SK-N-SH treated with all-trans-retinoic acid at 6 μM for 48 hours (cell line): ENCODE data around the gene CFAP107.
"Not testable (repeated sequence)": the region's sequence is repeated elsewhere in the genome, so short reads cannot be mapped to it uniquely, and the experiment has no call there.

ENCODE experiments used
- ATAC-seq: fragments of 200-7000 bp; cut with Tn5 transposase; 3 replicates; pipeline ENCODE4 v1.9.1; 2020; ENCODE audit warnings: mild to moderate bottlenecking, moderate library complexity
- ARNTL ChIP-seq: fragments of 450-650 bp; formaldehyde crosslinking; IDR thresholded peaks from 2 replicates; pipeline ENCODE4 v1.5.0; 2020; ENCODE audit warnings: low read depth, mild to moderate bottlenecking, moderate library complexity, borderline replicate concordance
- CSDC2 ChIP-seq: fragments of 250-450 bp; sonication (Bioruptor Pico); IDR thresholded peaks from 2 replicates; pipeline ENCODE4 v1.5.0; 2020; ENCODE audit warnings: mild to moderate bottlenecking, moderate library complexity
- ESRRG ChIP-seq: fragments of 250-450 bp; sonication (Bioruptor Pico); IDR thresholded peaks from 2 replicates; pipeline ENCODE4 v1.6.1; 2021; ENCODE audit warnings: mild to moderate bottlenecking
- GLIS3 ChIP-seq: fragments of 250-450 bp; sonication (Bioruptor Pico); IDR thresholded peaks from 2 replicates; pipeline ENCODE4 v1.5.0; 2020; ENCODE audit warnings: mild to moderate bottlenecking, moderate library complexity
- ISL1 ChIP-seq: fragments of 250-450 bp; sonication (Bioruptor Pico); IDR thresholded peaks from 2 replicates; pipeline ENCODE4 v2.1.2; 2022; ENCODE audit warnings: mild to moderate bottlenecking, moderate library complexity
- OSR1 ChIP-seq: fragments of 250-450 bp; sonication (Bioruptor Pico); IDR thresholded peaks from 2 replicates; pipeline ENCODE4 v1.8.0; 2022; ENCODE audit warnings: moderate library complexity, mild to moderate bottlenecking, inconsistent platforms
- PPARA ChIP-seq: fragments of 250-450 bp; sonication (Bioruptor Pico); IDR thresholded peaks from 2 replicates; pipeline ENCODE4 v1.5.0; 2020; ENCODE audit warnings: mild to moderate bottlenecking, borderline replicate concordance
- RARB ChIP-seq: fragments of 250-450 bp; sonication (Bioruptor Pico); IDR thresholded peaks from 2 replicates; pipeline ENCODE4 v1.8.0; 2021; ENCODE audit warnings: mild to moderate bottlenecking, moderate library complexity
- SNAI2 ChIP-seq: fragments of 250-450 bp; sonication (Bioruptor Pico); IDR thresholded peaks from 2 replicates; pipeline ENCODE4 v1.5.0; 2020; ENCODE audit warnings: mild to moderate bottlenecking, moderate library complexity
- TCF4 ChIP-seq: fragments of 250-450 bp; sonication (Bioruptor Pico); IDR thresholded peaks from 2 replicates; pipeline ENCODE4 v1.8.0; 2021; ENCODE audit warnings: mild to moderate bottlenecking, moderate library complexity, borderline replicate concordance
- TOX ChIP-seq: fragments of 250-450 bp; sonication (Bioruptor Pico); IDR thresholded peaks from 2 replicates; pipeline ENCODE4 v1.8.0; 2021; ENCODE audit warnings: mild to moderate bottlenecking, moderate library complexity, borderline replicate concordance
- ZC3H10 ChIP-seq: fragments of 250-450 bp; sonication (Bioruptor Pico); IDR thresholded peaks from 2 replicates; pipeline ENCODE4 v1.5.1; 2021; ENCODE audit warnings: mild to moderate bottlenecking, moderate library complexity
- ZFP3 ChIP-seq: fragments of 250-450 bp; sonication (Bioruptor Pico); IDR thresholded peaks from 2 replicates; pipeline ENCODE4 v1.5.0; 2020; ENCODE audit warnings: mild to moderate bottlenecking, moderate library complexity
- ZFP30 ChIP-seq: fragments of 450-650 bp; formaldehyde crosslinking; IDR thresholded peaks from 2 replicates; pipeline ENCODE4 v1.5.0; 2022; ENCODE audit warnings: mild to moderate bottlenecking, moderate library complexity
- ZNF565 ChIP-seq: fragments of 450-650 bp; formaldehyde crosslinking; conservative IDR thresholded peaks from 2 replicates; pipeline ENCODE4 v1.5.0; 2020; ENCODE audit warnings: low read depth, mild to moderate bottlenecking, moderate library complexity
- ZNF70 ChIP-seq: fragments of 450-650 bp; formaldehyde crosslinking; IDR thresholded peaks from 2 replicates; pipeline ENCODE4 v1.5.0; 2020; ENCODE audit warnings: mild to moderate bottlenecking, moderate library complexity
- TF ChIP-seq, protein P1 (sequence below): fragments of 250-450 bp; sonication (Bioruptor Pico); IDR thresholded peaks from 2 replicates; pipeline ENCODE4 v1.5.1; 2020; ENCODE audit warnings: low read depth, mild to moderate bottlenecking, moderate library complexity
- TF ChIP-seq, protein P2 (sequence below): fragments of 250-450 bp; sonication (Bioruptor Pico); IDR thresholded peaks from 2 replicates; pipeline ENCODE4 v1.8.0; 2021; ENCODE audit warnings: low read depth, mild to moderate bottlenecking, moderate library complexity, borderline replicate concordance
- TF ChIP-seq, protein P3 (sequence below): fragments of 250-450 bp; sonication (Bioruptor Pico); IDR thresholded peaks from 2 replicates; pipeline ENCODE4 v1.8.0; 2020; ENCODE audit warnings: mild to moderate bottlenecking, moderate library complexity, borderline replicate concordance
- TF ChIP-seq, protein P4 (sequence below): fragments of 250-450 bp; sonication (Bioruptor Pico); IDR thresholded peaks from 2 replicates; pipeline ENCODE4 v1.5.1; 2021; ENCODE audit warnings: mild to moderate bottlenecking, moderate library complexity
- TF ChIP-seq, protein P5 (sequence below): fragments of 250-450 bp; sonication (Bioruptor Pico); IDR thresholded peaks from 2 replicates; pipeline ENCODE4 v1.5.0; 2020; ENCODE audit warnings: mild to moderate bottlenecking, moderate library complexity

Gene CFAP107

DNA sequence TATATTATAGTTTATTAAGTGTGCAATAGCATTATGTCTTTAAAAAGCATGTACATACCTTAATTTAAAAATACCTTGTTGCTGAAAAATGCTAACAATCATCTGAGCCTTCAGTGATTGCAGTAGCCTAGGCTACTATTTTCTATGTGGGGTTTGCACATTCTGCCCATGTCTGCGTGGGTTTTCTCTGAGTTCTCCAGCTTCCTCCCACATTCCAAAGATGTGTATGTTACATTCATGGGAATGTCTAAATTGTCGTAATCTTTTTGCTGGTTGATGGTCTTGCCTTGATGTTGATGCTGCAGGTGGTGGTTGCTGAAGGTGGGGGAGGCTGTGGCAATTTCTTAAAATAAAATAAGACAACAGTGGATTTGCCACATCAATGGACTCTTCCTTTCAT is 17.6 kb upstream of the CFAP107 start:
- TF ChIP-seq ESRRG: no peak
- no peak for ATAC-seq

DNA sequence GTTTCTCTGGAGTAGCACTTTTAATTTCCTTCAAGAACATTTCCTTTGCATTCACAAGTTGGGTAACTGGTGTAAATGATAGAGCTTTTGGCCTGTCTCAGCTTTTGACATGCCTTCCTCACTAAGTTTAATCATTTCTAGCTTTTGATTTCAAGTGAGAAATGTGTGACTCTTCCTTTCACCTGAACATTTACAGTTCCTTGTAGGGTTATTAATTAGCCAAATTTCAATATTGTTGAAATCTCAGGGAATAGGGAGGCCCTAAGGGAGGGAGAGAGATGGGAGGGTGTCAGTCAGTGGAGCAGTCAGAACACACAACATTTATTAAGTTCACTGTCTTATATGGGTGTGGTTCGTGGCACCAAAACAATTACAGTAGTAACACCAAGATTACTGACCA is 15.8 kb upstream of the CFAP107 start:
- no peak for TF ChIP-seq TCF4 (CRISPR knock-in tag)
- TF ChIP-seq ZFP30 (CRISPR knock-in tag): no peak
- no peak for TF ChIP-seq OSR1 (CRISPR knock-in tag)
- no peak for TF ChIP-seq ESRRG
- TF ChIP-seq, protein P1, sequence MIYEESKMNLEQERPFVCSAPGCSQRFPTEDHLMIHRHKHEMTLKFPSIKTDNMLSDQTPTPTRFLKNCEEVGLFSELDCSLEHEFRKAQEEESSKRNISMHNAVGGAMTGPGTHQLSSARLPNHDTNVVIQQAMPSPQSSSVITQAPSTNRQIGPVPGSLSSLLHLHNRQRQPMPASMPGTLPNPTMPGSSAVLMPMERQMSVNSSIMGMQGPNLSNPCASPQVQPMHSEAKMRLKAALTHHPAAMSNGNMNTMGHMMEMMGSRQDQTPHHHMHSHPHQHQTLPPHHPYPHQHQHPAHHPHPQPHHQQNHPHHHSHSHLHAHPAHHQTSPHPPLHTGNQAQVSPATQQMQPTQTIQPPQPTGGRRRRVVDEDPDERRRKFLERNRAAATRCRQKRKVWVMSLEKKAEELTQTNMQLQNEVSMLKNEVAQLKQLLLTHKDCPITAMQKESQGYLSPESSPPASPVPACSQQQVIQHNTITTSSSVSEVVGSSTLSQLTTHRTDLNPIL: no peak
- ATAC-seq: no peak

DNA sequence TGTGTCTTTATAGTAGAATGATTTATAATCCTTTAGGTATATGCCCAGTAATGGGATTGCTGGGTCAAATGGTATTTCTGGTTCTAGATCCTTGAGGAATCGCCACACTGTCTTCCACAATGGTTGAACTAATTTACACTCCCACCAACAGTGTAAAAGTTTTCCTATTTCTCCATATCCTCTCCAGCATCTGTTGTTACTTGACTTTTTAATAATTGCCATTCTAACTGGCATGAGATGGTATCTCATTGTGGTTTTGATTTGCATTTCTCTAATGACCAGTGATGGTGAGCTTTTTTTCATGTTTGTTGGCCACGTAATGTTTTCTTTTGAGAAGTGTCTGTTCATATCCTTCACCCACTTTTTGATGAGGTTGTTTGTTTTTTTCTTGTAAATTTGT is 14.9 kb upstream of the CFAP107 start:
- ATAC-seq: not testable (repeated sequence)

DNA sequence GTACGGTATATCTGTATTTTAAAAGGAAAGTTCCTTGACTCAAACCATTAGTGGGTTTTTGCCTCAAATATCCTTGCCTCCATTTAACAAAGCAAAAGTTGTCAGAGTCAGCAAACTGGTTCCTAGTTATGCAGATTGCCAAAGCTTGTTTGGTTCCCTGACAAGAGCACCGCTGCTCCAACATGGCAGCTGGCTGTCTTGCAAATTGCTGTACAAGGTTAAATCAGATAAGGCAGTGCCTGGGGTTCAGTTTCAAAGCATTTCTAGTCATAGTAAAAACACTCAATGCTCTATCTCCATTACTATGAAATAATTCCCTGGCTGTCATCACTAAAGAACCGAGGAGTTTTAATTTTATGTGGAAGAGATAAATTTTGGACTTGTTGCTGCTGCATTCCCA is 11.3 kb upstream of the CFAP107 start:
- no peak for ATAC-seq
- TF ChIP-seq OSR1 (CRISPR knock-in tag) (no peak), ESRRG (no peak), SNAI2 (CRISPR knock-in tag) (no peak), ARNTL (CRISPR knock-in tag) (no peak), ZNF70 (no peak), ZFP3 (no peak), ISL1 (CRISPR knock-in tag) (no peak), ZNF565 (no peak), CSDC2 (CRISPR knock-in tag) (no peak), PPARA (no peak), TCF4 (CRISPR knock-in tag) (no peak)
- TF ChIP-seq, protein P2, sequence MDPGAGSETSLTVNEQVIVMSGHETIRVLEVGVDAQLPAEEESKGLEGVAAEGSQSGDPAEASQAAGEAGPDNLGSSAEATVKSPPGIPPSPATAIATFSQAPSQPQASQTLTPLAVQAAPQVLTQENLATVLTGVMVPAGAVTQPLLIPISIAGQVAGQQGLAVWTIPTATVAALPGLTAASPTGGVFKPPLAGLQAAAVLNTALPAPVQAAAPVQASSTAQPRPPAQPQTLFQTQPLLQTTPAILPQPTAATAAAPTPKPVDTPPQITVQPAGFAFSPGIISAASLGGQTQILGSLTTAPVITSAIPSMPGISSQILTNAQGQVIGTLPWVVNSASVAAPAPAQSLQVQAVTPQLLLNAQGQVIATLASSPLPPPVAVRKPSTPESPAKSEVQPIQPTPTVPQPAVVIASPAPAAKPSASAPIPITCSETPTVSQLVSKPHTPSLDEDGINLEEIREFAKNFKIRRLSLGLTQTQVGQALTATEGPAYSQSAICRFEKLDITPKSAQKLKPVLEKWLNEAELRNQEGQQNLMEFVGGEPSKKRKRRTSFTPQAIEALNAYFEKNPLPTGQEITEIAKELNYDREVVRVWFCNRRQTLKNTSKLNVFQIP (CRISPR knock-in tag): no peak
- TF ChIP-seq, protein P1: no peak
- TF ChIP-seq, all 23 proteins: peak for 0

DNA sequence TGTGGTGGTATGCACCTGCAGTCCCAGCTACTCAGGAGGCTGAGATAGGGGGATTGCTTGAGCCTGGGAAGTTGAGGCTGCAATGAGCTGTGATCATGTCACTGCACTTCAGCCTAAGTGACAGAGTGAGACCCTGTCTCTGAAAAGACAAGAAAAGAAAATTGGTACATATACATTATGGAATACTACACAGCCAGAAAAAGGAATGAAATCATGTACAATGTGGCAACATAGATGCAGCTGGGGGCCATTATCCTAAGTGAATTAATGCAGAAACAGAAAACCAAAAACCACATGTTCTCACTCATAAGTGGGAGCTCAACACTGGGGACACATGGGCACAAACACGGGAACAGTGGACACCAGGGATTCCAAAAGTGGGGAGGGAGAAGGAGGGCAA is 7.1 kb upstream of the CFAP107 start:
- ATAC-seq: no peak
- TF ChIP-seq ISL1 (CRISPR knock-in tag) (no peak), ZFP3 (no peak), RARB (CRISPR knock-in tag) (no peak), GLIS3 (CRISPR knock-in tag) (no peak), ESRRG (no peak), ZC3H10 (CRISPR knock-in tag) (no peak), CSDC2 (CRISPR knock-in tag) (no peak), ZNF70 (no peak), ZFP30 (CRISPR knock-in tag) (no peak), PPARA (no peak), OSR1 (CRISPR knock-in tag) (no peak), TOX (no peak), TCF4 (CRISPR knock-in tag) (no peak), ZNF565 (no peak)
- TF ChIP-seq, protein P3, sequence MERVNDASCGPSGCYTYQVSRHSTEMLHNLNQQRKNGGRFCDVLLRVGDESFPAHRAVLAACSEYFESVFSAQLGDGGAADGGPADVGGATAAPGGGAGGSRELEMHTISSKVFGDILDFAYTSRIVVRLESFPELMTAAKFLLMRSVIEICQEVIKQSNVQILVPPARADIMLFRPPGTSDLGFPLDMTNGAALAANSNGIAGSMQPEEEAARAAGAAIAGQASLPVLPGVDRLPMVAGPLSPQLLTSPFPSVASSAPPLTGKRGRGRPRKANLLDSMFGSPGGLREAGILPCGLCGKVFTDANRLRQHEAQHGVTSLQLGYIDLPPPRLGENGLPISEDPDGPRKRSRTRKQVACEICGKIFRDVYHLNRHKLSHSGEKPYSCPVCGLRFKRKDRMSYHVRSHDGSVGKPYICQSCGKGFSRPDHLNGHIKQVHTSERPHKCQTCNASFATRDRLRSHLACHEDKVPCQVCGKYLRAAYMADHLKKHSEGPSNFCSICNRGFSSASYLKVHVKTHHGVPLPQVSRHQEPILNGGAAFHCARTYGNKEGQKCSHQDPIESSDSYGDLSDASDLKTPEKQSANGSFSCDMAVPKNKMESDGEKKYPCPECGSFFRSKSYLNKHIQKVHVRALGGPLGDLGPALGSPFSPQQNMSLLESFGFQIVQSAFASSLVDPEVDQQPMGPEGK (CRISPR knock-in tag): no peak
- TF ChIP-seq, protein P4, sequence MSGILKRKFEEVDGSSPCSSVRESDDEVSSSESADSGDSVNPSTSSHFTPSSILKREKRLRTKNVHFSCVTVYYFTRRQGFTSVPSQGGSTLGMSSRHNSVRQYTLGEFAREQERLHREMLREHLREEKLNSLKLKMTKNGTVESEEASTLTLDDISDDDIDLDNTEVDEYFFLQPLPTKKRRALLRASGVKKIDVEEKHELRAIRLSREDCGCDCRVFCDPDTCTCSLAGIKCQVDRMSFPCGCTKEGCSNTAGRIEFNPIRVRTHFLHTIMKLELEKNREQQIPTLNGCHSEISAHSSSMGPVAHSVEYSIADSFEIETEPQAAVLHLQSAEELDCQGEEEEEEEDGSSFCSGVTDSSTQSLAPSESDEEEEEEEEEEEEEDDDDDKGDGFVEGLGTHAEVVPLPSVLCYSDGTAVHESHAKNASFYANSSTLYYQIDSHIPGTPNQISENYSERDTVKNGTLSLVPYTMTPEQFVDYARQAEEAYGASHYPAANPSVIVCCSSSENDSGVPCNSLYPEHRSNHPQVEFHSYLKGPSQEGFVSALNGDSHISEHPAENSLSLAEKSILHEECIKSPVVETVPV: no peak
- TF ChIP-seq, protein P2 (CRISPR knock-in tag): no peak
- TF ChIP-seq, protein P5, sequence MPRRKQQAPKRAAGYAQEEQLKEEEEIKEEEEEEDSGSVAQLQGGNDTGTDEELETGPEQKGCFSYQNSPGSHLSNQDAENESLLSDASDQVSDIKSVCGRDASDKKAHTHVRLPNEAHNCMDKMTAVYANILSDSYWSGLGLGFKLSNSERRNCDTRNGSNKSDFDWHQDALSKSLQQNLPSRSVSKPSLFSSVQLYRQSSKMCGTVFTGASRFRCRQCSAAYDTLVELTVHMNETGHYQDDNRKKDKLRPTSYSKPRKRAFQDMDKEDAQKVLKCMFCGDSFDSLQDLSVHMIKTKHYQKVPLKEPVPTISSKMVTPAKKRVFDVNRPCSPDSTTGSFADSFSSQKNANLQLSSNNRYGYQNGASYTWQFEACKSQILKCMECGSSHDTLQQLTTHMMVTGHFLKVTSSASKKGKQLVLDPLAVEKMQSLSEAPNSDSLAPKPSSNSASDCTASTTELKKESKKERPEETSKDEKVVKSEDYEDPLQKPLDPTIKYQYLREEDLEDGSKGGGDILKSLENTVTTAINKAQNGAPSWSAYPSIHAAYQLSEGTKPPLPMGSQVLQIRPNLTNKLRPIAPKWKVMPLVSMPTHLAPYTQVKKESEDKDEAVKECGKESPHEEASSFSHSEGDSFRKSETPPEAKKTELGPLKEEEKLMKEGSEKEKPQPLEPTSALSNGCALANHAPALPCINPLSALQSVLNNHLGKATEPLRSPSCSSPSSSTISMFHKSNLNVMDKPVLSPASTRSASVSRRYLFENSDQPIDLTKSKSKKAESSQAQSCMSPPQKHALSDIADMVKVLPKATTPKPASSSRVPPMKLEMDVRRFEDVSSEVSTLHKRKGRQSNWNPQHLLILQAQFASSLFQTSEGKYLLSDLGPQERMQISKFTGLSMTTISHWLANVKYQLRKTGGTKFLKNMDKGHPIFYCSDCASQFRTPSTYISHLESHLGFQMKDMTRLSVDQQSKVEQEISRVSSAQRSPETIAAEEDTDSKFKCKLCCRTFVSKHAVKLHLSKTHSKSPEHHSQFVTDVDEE: no peak
- TF ChIP-seq, all 23 proteins: peak for 0
